Fibroblast of skin of right biceps (primary cell): ENCODE data around the gene STRN.
"Not testable (repeated sequence)": the region's sequence is repeated elsewhere in the genome, so short reads cannot be mapped to it uniquely, and the experiment has no call there.

Experiments
- DNase-seq: peaks from one replicate; pipeline ENCODE4 v3.0.0-alpha.2; 2013

STRN gene

GRCh38 chr2:36960773-36961172 lies 5.6 kb downstream of the STRN start:
- no peak for DNase-seq

- no peak for DNase-seq
Measured at GRCh38 chr2:36960005-36960675, 6.2 kb downstream of the STRN start.

- DNase-seq = no peak
Measured at GRCh38 chr2:36954977-36955607, 11.2 kb downstream of the STRN start.

- DNase-seq = no peak
Measured at GRCh38 chr2:36952748-36953197, 13.6 kb downstream of the STRN start.

GRCh38 chr2:36951574-36951973 lies 14.8 kb downstream of the STRN start:
- peak; percentile 22 for DNase-seq

- DNase-seq = no peak
Measured at GRCh38 chr2:36951027-36951518, 15.3 kb downstream of the STRN start.

GRCh38 chr2:36949845-36950244 lies 16.5 kb downstream of the STRN start:
- no peak for DNase-seq

- not testable (repeated sequence) for DNase-seq
Measured at GRCh38 chr2:36945240-36945639, 21.1 kb downstream of the STRN start.

- no peak for DNase-seq
Measured at GRCh38 chr2:36941867-36942266, 24.5 kb downstream of the STRN start.

GRCh38 chr2:36936526-36936925 lies 29.8 kb downstream of the STRN start:
- not testable (repeated sequence) for DNase-seq

- DNase-seq = not testable (repeated sequence)
Measured at GRCh38 chr2:36931688-36932087, 34.6 kb downstream of the STRN start.

- peak; percentile 64 for DNase-seq
Measured at GRCh38 chr2:36930787-36931410, 35.4 kb downstream of the STRN start.

- DNase-seq = peak; percentile 4
Measured at GRCh38 chr2:36926175-36927132, 39.9 kb downstream of the STRN start.

- DNase-seq = not testable (repeated sequence)
Measured at GRCh38 chr2:36922629-36923028, 43.7 kb downstream of the STRN start.

- no peak for DNase-seq
Measured at GRCh38 chr2:36921984-36922383, 44.4 kb downstream of the STRN start.

- no peak for DNase-seq
Measured at GRCh38 chr2:36919041-36919837, 47.1 kb downstream of the STRN start.

- no peak for DNase-seq
Measured at GRCh38 chr2:36918307-36918706, 48.0 kb downstream of the STRN start.

- DNase-seq = no peak
Measured at GRCh38 chr2:36915627-36916026, 50.7 kb downstream of the STRN start.

GRCh38 chr2:36912695-36913094 lies 53.6 kb downstream of the STRN start:
- peak; percentile 62 for DNase-seq

GRCh38 chr2:36911012-36911411 lies 55.3 kb downstream of the STRN start:
- no peak for DNase-seq

GRCh38 chr2:36906277-36906676 lies 60.1 kb downstream of the STRN start:
- no peak for DNase-seq

GRCh38 chr2:36904636-36905035 lies 61.7 kb downstream of the STRN start:
- no peak for DNase-seq
